H1 (cell line): Measurements from ENCODE around the gene WDR5. TPM values are rescaled to one million over a fixed set of nuclear protein-coding genes. Genes with fewer than 3 reads are reported as not detected.
A peak's percentile ranks its signal among the peaks of the same experiment; 100 is the strongest.

ENCODE experiments used
- CTCF ChIA-PET: fragments of 300-600 bp; sonication (Branson Sonifier 250); formaldehyde crosslinking; loops from one replicate; lab custom pipeline; 2021; ENCODE audit not compliant: partially characterized antibody; lab: Charles Lee
- POLR2A ChIA-PET: fragments of 300-600 bp; sonication (Branson Sonifier 250); formaldehyde crosslinking; loops from one replicate; lab custom pipeline; 2021; ENCODE audit warnings: inconsistent platforms; ENCODE audit not compliant: partially characterized antibody; lab: Charles Lee
- DNase-seq, 2 experiments: peaks; one replicate each; pipeline versions ENCODE4 v3.0.0 to v3.0.0-alpha.2; 2010 to 2022; ENCODE audit warnings: low spot score in 2 of 2, low read depth in 1 of 2, mixed read lengths in 1 of 2
- FAIRE-seq: peaks from 2 replicates; lab custom pipeline; 2011; peaks lifted over from hg19 to GRCh38; lab: Jason Lieb, UNC
- H2AFZ ChIP-seq: 2 replicates; pipeline ENCODE4 v1.8.1; 2012; ENCODE audit warnings: low read length, inconsistent platforms
- H2AK5ac ChIP-seq: 2 replicates; pipeline ENCODE4 v1.6.1; 2013; ENCODE audit warnings: low read depth, low read length
- H2BK120ac ChIP-seq: replicated peaks from 2 replicates; pipeline ENCODE3; 2013; ENCODE audit warnings: low read depth, low read length, inconsistent platforms
- H2BK12ac ChIP-seq: 2 replicates; pipeline ENCODE4 v1.6.1; 2013; ENCODE audit warnings: low read depth, low read length
- H2BK15ac ChIP-seq: 2 replicates; pipeline ENCODE4 v1.6.1; 2013; ENCODE audit warnings: low read length
- H2BK20ac ChIP-seq: 2 replicates; pipeline ENCODE4 v1.6.1; 2013; ENCODE audit warnings: low read length
- H2BK5ac ChIP-seq: 2 replicates; pipeline ENCODE4 v1.6.1; 2013; ENCODE audit warnings: low read depth, low read length
- H3K14ac ChIP-seq: 2 replicates; pipeline ENCODE4 v1.6.1; 2013; ENCODE audit warnings: inconsistent platforms; ENCODE audit not compliant: insufficient read length
- H3K18ac ChIP-seq: 2 replicates; pipeline ENCODE4 v1.6.1; 2013; ENCODE audit warnings: low read length; ENCODE audit errors: extremely low read depth
- H3K23ac ChIP-seq: 2 replicates; pipeline ENCODE4 v1.6.1; 2013; ENCODE audit warnings: inconsistent platforms; ENCODE audit not compliant: insufficient read length
- H3K23me2 ChIP-seq: 2 replicates; pipeline ENCODE4 v1.6.1; 2013; ENCODE audit warnings: low read depth, low read length
- H3K27ac ChIP-seq: 2 replicates; pipeline ENCODE4 v1.6.1; 2011; ENCODE audit warnings: low read depth, low read length, inconsistent platforms
- H3K27me3 ChIP-seq, 4 experiments: replicated peaks in 1 of 4; 1 replicate in 1 of 4; 2 replicates in 3 of 4; pipeline versions ENCODE4 v1.6.1 to v1.8.1; 2011 to 2013; ENCODE audit warnings: low read length in 3 of 4, mild to moderate bottlenecking in 3 of 4, inconsistent platforms in 2 of 4, mixed read lengths in 2 of 4, moderate library complexity in 1 of 4; ENCODE audit not compliant: control insufficient read depth in 3 of 4, insufficient read depth in 3 of 4; ENCODE audit errors: extremely low read depth in 1 of 4
- H3K36me3 ChIP-seq, 4 experiments: 2 replicates each; pipeline versions ENCODE4 v1.6.1 to v1.8.1; 2011 to 2013; ENCODE audit warnings: mild to moderate bottlenecking in 4 of 4, low read length in 3 of 4, moderate library complexity in 2 of 4, control low read depth in 1 of 4, inconsistent platforms in 1 of 4; ENCODE audit not compliant: insufficient read depth in 4 of 4, control insufficient read depth in 2 of 4
- H3K4ac ChIP-seq: replicated peaks from 2 replicates; pipeline ENCODE3; 2013; ENCODE audit warnings: low read length, low read depth, mixed read lengths, inconsistent platforms; ENCODE audit not compliant: insufficient read length
- H3K4me1 ChIP-seq, 4 experiments: replicated peaks in 1 of 4; 1 replicate in 1 of 4; 2 replicates in 3 of 4; pipeline versions ENCODE4 v1.6.1 to v1.8.1; 2011 to 2013; ENCODE audit warnings: low read length in 3 of 4, inconsistent platforms in 2 of 4, mixed read lengths in 1 of 4; ENCODE audit not compliant: insufficient read depth in 4 of 4, control insufficient read depth in 3 of 4
- H3K4me2 ChIP-seq, 2 experiments: 2 replicates each; pipeline versions ENCODE4 v1.6.1 to v1.8.1; 2011 to 2013; ENCODE audit warnings: low read depth in 2 of 2, low read length in 2 of 2, control low read depth in 1 of 2, inconsistent platforms in 1 of 2, mild to moderate bottlenecking in 1 of 2; ENCODE audit not compliant: insufficient read depth in 1 of 2
- H3K4me3 ChIP-seq, 4 experiments: fragments of 200-600, 300-600 bp in 1 of 4; sonication (generic), shearing (Covaris generic), sonication (Bioruptor Twin) in 1 of 4; 2 replicates each; pipeline versions ENCODE4 v1.5.1 to v1.8.1; 2011 to 2016; ENCODE audit warnings: low read length in 4 of 4, low read depth in 3 of 4, control low read depth in 2 of 4, inconsistent platforms in 2 of 4, mild to moderate bottlenecking in 2 of 4, mixed read lengths in 1 of 4, moderate library complexity in 1 of 4; ENCODE audit not compliant: insufficient read depth in 2 of 4; ENCODE audit errors: extremely low read depth in 1 of 4
- H3K56ac ChIP-seq: replicated peaks from 2 replicates; pipeline ENCODE3; 2013; ENCODE audit warnings: low read depth, mild to moderate bottlenecking, mixed read lengths, low read length, inconsistent platforms; ENCODE audit not compliant: insufficient read length
- H3K79me1 ChIP-seq: 2 replicates; pipeline ENCODE4 v1.6.1; 2013; ENCODE audit warnings: low read depth, low read length, control low read depth
- H3K79me2 ChIP-seq, 2 experiments: 2 replicates each; pipeline versions ENCODE4 v1.6.1 to v1.8.1; 2012 to 2013; ENCODE audit warnings: low read length in 2 of 2, mild to moderate bottlenecking in 2 of 2, inconsistent platforms in 1 of 2; ENCODE audit not compliant: insufficient read depth in 2 of 2, control insufficient read depth in 1 of 2
- H3K9ac ChIP-seq, 4 experiments: replicated peaks in 1 of 4; 1 replicate in 1 of 4; 2 replicates in 3 of 4; pipeline versions ENCODE4 v1.6.1 to v1.8.1; 2011 to 2013; ENCODE audit warnings: low read depth in 3 of 4, low read length in 3 of 4, control low read depth in 2 of 4, mild to moderate bottlenecking in 2 of 4, moderate library complexity in 2 of 4, inconsistent platforms in 1 of 4; ENCODE audit errors: extremely low read depth in 1 of 4
- H3K9me3 ChIP-seq, 2 experiments: 2 replicates each; pipeline versions ENCODE4 v1.6.1 to v1.8.1; 2012 to 2013; ENCODE audit warnings: mild to moderate bottlenecking in 2 of 2, moderate library complexity in 2 of 2, control low read depth in 1 of 2, inconsistent platforms in 1 of 2, low read depth in 1 of 2, low read length in 1 of 2, mixed read lengths in 1 of 2; ENCODE audit not compliant: insufficient read depth in 2 of 2
- H4K20me1 ChIP-seq, 2 experiments: replicated peaks in 1 of 2; 2 replicates each; pipeline versions ENCODE3 to v1.8.1; 2011 to 2013; ENCODE audit warnings: inconsistent platforms in 2 of 2, low read length in 2 of 2, mild to moderate bottlenecking in 1 of 2; ENCODE audit not compliant: insufficient read depth in 2 of 2, control insufficient read depth in 1 of 2
- H4K5ac ChIP-seq: 2 replicates; pipeline ENCODE4 v1.6.1; 2013; ENCODE audit warnings: low read length, low read depth, mixed read lengths, inconsistent platforms; ENCODE audit not compliant: insufficient read length
- H4K8ac ChIP-seq: 2 replicates; pipeline ENCODE4 v1.8.0; 2013; ENCODE audit warnings: mild to moderate bottlenecking, moderate library complexity, low read length, inconsistent platforms; ENCODE audit not compliant: insufficient read depth; ENCODE audit errors: extremely low read depth
- H4K91ac ChIP-seq: replicated peaks from 2 replicates; pipeline ENCODE3; 2013; ENCODE audit warnings: low read length, mixed read lengths, inconsistent platforms; ENCODE audit not compliant: insufficient read length
- BACH1 ChIP-seq: IDR thresholded peaks from 2 replicates; pipeline ENCODE4 v1.6.1; 2012; ENCODE audit warnings: low read length, improper control_type of control experiment
- CTBP2 ChIP-seq: IDR thresholded peaks from 2 replicates; pipeline ENCODE4 v1.7.0; 2011; ENCODE audit warnings: borderline replicate concordance, mild to moderate bottlenecking, moderate library complexity, mixed read lengths, low read length; ENCODE audit not compliant: insufficient read depth, insufficient read length
- EGR1 ChIP-seq: IDR thresholded peaks from 2 replicates; pipeline ENCODE4 v1.6.1; 2011; ENCODE audit warnings: low read depth, low read length, borderline replicate concordance
- EP300 ChIP-seq, 2 experiments: IDR thresholded peaks; 1 replicate in 1 of 2; 2 replicates in 1 of 2; pipeline ENCODE4 v1.6.1; 2011 to 2012; ENCODE audit warnings: low read depth in 2 of 2, low read length in 2 of 2, mild to moderate bottlenecking in 2 of 2, borderline replicate concordance in 1 of 2, inconsistent platforms in 1 of 2, moderate library complexity in 1 of 2
- HDAC2 ChIP-seq, 2 experiments: fragments of 300-600 bp in 1 of 2; sonication (generic) in 1 of 2; IDR thresholded peaks; 2 replicates each; pipeline ENCODE4 v1.6.1; 2011 to 2012; ENCODE audit warnings: low read depth in 2 of 2, low read length in 2 of 2, mild to moderate bottlenecking in 2 of 2, moderate library complexity in 2 of 2, borderline replicate concordance in 1 of 2, inconsistent platforms in 1 of 2
- MAFK ChIP-seq: IDR thresholded peaks from 2 replicates; pipeline ENCODE4 v1.6.1; 2012; ENCODE audit warnings: low read depth, mild to moderate bottlenecking, improper control_type of control experiment, low read length
- NRF1 ChIP-seq: IDR thresholded peaks from 2 replicates; pipeline ENCODE4 v1.6.1; 2011; ENCODE audit warnings: mild to moderate bottlenecking, low read depth, low read length, improper control_type of control experiment
- RXRA ChIP-seq: IDR thresholded peaks from 2 replicates; pipeline ENCODE4 v1.6.1; 2011; ENCODE audit warnings: low read depth, mild to moderate bottlenecking, low read length, moderate library complexity; ENCODE audit not compliant: insufficient read depth
- SP1 ChIP-seq: IDR thresholded peaks from 2 replicates; pipeline ENCODE4 v1.6.1; 2011; ENCODE audit warnings: low read depth, low read length
- TBP ChIP-seq: IDR thresholded peaks from 2 replicates; pipeline ENCODE4 v1.6.1; 2011; ENCODE audit warnings: low read depth, low read length, improper control_type of control experiment
- WGBS, 2 experiments: shearing (Covaris generic) in 1 of 2; methylation state at CpG; one replicate each; pipeline versions ENCODE4 v1.1.6 to v1.1.7; 2013 to 2015; ENCODE audit warnings: low lambda C conversion rate in 2 of 2, mixed read lengths in 2 of 2, inconsistent platforms in 1 of 2, low coverage in 1 of 2, missing lambda C conversion rate in 1 of 2; ENCODE audit not compliant: insufficient replicate concordance in 2 of 2, insufficient coverage in 1 of 2, insufficient read length in 1 of 2; ENCODE audit errors: extremely low coverage in 1 of 2, missing lambda C conversion rate in 1 of 2; 5-methylcytosine and 5-hydroxymethylcytosine counted together
- polyA plus RNA-seq, 7 experiments: library from polyadenylated mRNA; depleted of rRNA in 3 of 7; stranded (reverse) in 5 of 7; unstranded in 2 of 7; fragments of >200 nt in 5 of 7; fragments of 200-250 nt in 2 of 7; gene quantifications; 1 replicate in 5 of 7; 2 replicates in 1 of 7; 4 replicates in 1 of 7; pipeline versions ENCODE4 v1.2.1 to v1.2.3, GENCODE V29; 2011 to 2013; ENCODE audit warnings: missing spikeins in 2 of 7, mixed read lengths in 2 of 7
- total RNA-seq: library from RNA; stranded (reverse); fragmentation: NEBNext Ultra II Directional; extraction: Animal tissue kit (Norgen Biotek cat#: 25700); gene quantifications from 2 replicates; pipeline ENCODE4 v1.2.1, GENCODE V29; 2021
- TF ChIP-seq, protein P1 (sequence below): IDR thresholded peaks from 2 replicates; pipeline ENCODE4 v1.6.1; 2012; ENCODE audit warnings: low read length, inconsistent platforms

The WDR5 gene
- total and polyA plus RNA-seq, 2 of the 8 experiments (the other 6 are each of a cell fraction or from before 2014, with no cell fraction given) = 38.4 to 68.1 TPM

DNA sequence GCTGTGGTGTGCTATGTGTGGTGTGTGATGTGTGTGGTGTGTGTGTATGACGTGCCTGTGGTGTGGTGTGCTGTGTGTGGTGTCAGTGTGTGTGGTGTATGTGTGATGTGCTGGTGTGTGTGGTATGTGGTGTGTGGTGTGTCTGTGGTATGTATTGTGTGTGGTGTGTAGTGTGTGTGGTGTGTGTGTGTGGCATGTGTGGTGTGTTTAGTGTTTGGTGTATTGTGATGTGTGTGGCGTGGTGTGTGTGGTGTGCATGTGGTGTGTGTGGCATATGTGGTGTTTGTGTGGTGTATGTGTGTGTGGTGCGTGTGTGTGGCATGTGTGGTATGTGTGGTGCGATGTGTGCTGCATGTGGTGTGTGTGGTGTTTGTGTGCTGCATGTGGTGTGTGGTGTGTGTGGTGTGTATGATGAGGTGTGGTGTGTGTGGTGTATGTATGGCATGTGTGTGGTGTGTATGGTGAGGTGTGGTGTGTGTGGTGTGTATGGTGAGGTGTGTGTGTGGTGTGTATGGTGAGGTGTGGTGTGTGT, 46.7 kb downstream of the WDR5 start:
- Histone ChIP-seq H3K79me1 (0 out of 2 replicates have a peak, but pooled peaks cover 2% of the 10 kb centered on the region), H2BK120ac (peak overlapping the region; percentile 87), H3K4ac (peak overlapping the region; percentile 81), H2BK20ac (no peak overlapping the region), H4K91ac (peak overlapping the region; percentile 97), H2BK15ac (peak overlapping the region; percentile 5; the same call in 1 of the 2 replicates), H3K79me2 (no peaks in the 10 kb centered on the region), H4K5ac (no peak overlapping the region), H3K4me2 (no peak overlapping the region), H3K23me2 (peaks cover 7% of the 10 kb centered on the region; the same call in 1 of the 2 replicates), H3K4me3 (no peak overlapping the region), H2BK5ac (peak overlapping the region; percentile 0; the same call in 1 of the 2 replicates), H3K4me1 (no peaks in the 10 kb centered on the region), H2BK12ac (peak overlapping the region; percentile 13; the same call in 1 of the 2 replicates), H3K9me3 (no peaks in the 10 kb centered on the region), H3K18ac (no peak overlapping the region), H2AFZ (no peak overlapping the region), H3K56ac (peak overlapping the region; percentile 100), H3K9ac (no peak overlapping the region), H2AK5ac (peak overlapping the region; percentile 68; the same call in 1 of the 2 replicates), H3K14ac (no peak overlapping the region), H3K27me3 (no peaks in the 10 kb centered on the region; a peak in 1 of 7 replicates), H3K36me3 (no peaks in the 10 kb centered on the region; a peak in 2 of 8 replicates), H3K23ac (no peak overlapping the region), H3K27ac (no peak overlapping the region), H4K20me1 (peaks cover 0 to 7% of the 10 kb centered on the region in 2 experiments), H4K8ac (peak overlapping the region; percentile 62; the same call in 1 of the 2 replicates)
- no peak for DNase-seq
- 88% methylated on average over 4 of the region's 4 CpGs; no CpG with 5 or more reads in 1 of the 2 experiments for WGBS, 2 experiments
- POLR2A ChIA-PET = no interaction called here
- CTCF ChIA-PET = interaction anchor here (1.0 kb wide), 1 partner anchor 11 kb away, joined by 5 read pairs; no protein-coding TSS in a partner anchor
- FAIRE-seq = no peak
- TF ChIP-seq TBP (no peak), SP1 (no peak), BACH1 (no peak), NRF1 (no peak), MAFK (no peak), RXRA (no peak), EP300 (IDR thresholded peaks at IDR 0.05; ENCODE audit: borderline replicate concordance in 1 of 2, low read depth in 2 of 2, low read length in 2 of 2) (no peak), HDAC2 (IDR thresholded peaks at IDR 0.05; ENCODE audit: borderline replicate concordance in 1 of 2, low read depth in 2 of 2, low read length in 2 of 2) (no peak), EGR1 (no peak), CTBP2 (no peak)
- TF ChIP-seq, protein P1, sequence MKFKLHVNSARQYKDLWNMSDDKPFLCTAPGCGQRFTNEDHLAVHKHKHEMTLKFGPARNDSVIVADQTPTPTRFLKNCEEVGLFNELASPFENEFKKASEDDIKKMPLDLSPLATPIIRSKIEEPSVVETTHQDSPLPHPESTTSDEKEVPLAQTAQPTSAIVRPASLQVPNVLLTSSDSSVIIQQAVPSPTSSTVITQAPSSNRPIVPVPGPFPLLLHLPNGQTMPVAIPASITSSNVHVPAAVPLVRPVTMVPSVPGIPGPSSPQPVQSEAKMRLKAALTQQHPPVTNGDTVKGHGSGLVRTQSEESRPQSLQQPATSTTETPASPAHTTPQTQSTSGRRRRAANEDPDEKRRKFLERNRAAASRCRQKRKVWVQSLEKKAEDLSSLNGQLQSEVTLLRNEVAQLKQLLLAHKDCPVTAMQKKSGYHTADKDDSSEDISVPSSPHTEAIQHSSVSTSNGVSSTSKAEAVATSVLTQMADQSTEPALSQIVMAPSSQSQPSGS = no peak
